ENCODE measurements around the gene PTPRN2. TPM values are rescaled to one million over a fixed set of nuclear protein-coding genes. Genes with fewer than 3 reads are reported as not detected.

PTPRN2 gene
- total and polyA plus RNA-seq, 2 donors (not counting 1 experiment from before 2014, with no cell fraction given): 0.54 to 1.2 TPM

GRCh38 chr7:157618091-157618726 lies 969.4 kb downstream of the PTPRN2 start:
- no peak for DNase-seq (ENCODE audit: low read depth in 2 of 2)
- Histone ChIP-seq H3K36me3 (ENCODE audit: control insufficient read depth, insufficient read depth, low read length) (no peaks in the 10 kb centered on the region), H4K20me1 (ENCODE audit: control insufficient read depth, extremely low read depth, insufficient read depth, low read length) (no peaks in the 10 kb centered on the region), H2AFZ (ENCODE audit: low read length) (no peak overlapping the region), H3K27me3 (ENCODE audit: control insufficient read depth, insufficient read depth, low read length) (no peaks in the 10 kb centered on the region), H3K9ac (ENCODE audit: insufficient read depth, low read length) (no peak overlapping the region), H3K4me3 (replicated peaks in 1 of 4; ENCODE audit: control extremely low read depth in 1 of 4, insufficient read depth in 1 of 4, low read depth in 3 of 4, low read length in 4 of 4) (no peak overlapping the region), H3K4me2 (ENCODE audit: extremely low read depth, insufficient read depth, low read length) (no peak overlapping the region), H3K27ac (ENCODE audit: insufficient read depth, low read length) (no peak overlapping the region), H3K79me2 (ENCODE audit: control insufficient read depth, insufficient read depth, low read length) (no peaks in the 10 kb centered on the region), H3K9me3 (ENCODE audit: control insufficient read depth, insufficient read depth, low read depth, low read length) (no peaks in the 10 kb centered on the region), H3K4me1 (ENCODE audit: control insufficient read depth, extremely low read depth, insufficient read depth, low read length) (no peaks in the 10 kb centered on the region)
- no peak for TF ChIP-seq EZH2 (IDR thresholded peaks at IDR 0.05; ENCODE audit: low read length, missing control alignments)

DNA sequence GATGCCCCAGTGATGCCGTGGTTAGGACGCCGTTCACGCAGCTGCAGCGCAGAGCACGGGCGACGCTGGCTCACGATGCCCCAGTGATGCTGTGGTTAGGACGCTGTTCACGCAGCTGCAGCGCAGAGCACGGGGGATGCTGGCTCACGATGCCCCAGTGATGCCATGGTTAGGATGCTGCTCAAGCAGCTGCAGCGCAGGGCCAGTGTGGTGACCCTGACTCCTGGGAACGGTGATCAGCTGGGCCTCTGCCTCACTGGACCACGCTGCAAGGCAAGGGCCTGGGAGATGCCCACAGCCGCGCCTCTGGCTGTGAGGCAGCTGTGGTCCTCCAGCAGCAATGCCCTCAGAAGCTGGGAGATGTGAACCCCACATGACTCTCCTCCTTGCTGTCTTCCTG lies 970.2 kb downstream of the PTPRN2 start:
- Histone ChIP-seq H3K27me3 (ENCODE audit: control insufficient read depth, insufficient read depth, low read length) (no peaks in the 10 kb centered on the region), H3K9me3 (ENCODE audit: control insufficient read depth, insufficient read depth, low read depth, low read length) (no peaks in the 10 kb centered on the region), H2AFZ (ENCODE audit: low read length) (no peak overlapping the region), H3K9ac (ENCODE audit: insufficient read depth, low read length) (no peak overlapping the region), H3K79me2 (ENCODE audit: control insufficient read depth, insufficient read depth, low read length) (no peaks in the 10 kb centered on the region), H3K4me2 (ENCODE audit: extremely low read depth, insufficient read depth, low read length) (no peak overlapping the region), H3K4me3 (replicated peaks in 1 of 4; ENCODE audit: control extremely low read depth in 1 of 4, insufficient read depth in 1 of 4, low read depth in 3 of 4, low read length in 4 of 4) (no peak overlapping the region), H4K20me1 (ENCODE audit: control insufficient read depth, extremely low read depth, insufficient read depth, low read length) (no peaks in the 10 kb centered on the region), H3K36me3 (ENCODE audit: control insufficient read depth, insufficient read depth, low read length) (no peaks in the 10 kb centered on the region), H3K27ac (ENCODE audit: insufficient read depth, low read length) (no peak overlapping the region), H3K4me1 (ENCODE audit: control insufficient read depth, extremely low read depth, insufficient read depth, low read length) (no peaks in the 10 kb centered on the region)
- TF ChIP-seq, protein P1, sequence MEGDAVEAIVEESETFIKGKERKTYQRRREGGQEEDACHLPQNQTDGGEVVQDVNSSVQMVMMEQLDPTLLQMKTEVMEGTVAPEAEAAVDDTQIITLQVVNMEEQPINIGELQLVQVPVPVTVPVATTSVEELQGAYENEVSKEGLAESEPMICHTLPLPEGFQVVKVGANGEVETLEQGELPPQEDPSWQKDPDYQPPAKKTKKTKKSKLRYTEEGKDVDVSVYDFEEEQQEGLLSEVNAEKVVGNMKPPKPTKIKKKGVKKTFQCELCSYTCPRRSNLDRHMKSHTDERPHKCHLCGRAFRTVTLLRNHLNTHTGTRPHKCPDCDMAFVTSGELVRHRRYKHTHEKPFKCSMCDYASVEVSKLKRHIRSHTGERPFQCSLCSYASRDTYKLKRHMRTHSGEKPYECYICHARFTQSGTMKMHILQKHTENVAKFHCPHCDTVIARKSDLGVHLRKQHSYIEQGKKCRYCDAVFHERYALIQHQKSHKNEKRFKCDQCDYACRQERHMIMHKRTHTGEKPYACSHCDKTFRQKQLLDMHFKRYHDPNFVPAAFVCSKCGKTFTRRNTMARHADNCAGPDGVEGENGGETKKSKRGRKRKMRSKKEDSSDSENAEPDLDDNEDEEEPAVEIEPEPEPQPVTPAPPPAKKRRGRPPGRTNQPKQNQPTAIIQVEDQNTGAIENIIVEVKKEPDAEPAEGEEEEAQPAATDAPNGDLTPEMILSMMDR (conservative IDR thresholded peaks at IDR 0.05 in 1 of 2, IDR thresholded peaks at IDR 0.05 in 1 of 2; ENCODE audit: low read depth in 1 of 2, low read length in 2 of 2): no peak
- DNase-seq (ENCODE audit: low read depth in 2 of 2): no peak

DNA sequence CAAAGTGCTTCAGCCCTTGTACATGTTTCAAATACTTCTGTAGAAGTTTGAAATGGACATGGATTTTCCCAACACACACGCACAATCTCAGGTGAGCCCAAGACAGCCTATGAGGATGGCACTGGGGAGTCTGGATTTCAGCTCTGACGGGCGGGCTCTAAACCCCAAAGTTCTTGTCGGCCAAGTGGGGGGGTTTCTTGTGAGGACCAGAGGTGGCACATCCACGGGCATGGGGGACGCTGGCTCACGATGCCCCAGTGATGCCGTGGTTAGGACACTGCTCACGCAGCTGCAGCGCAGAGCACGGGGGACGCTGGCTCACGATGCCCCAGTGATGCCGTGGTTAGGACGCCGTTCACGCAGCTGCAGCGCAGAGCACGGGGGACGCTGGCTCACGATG lies 970.7 kb downstream of the PTPRN2 start:
- Histone ChIP-seq H3K27me3 (ENCODE audit: control insufficient read depth, insufficient read depth, low read length) (no peaks in the 10 kb centered on the region), H3K27ac (ENCODE audit: insufficient read depth, low read length) (no peak overlapping the region), H3K4me2 (ENCODE audit: extremely low read depth, insufficient read depth, low read length) (no peak overlapping the region), H3K4me3 (replicated peaks in 1 of 4; ENCODE audit: control extremely low read depth in 1 of 4, insufficient read depth in 1 of 4, low read depth in 3 of 4, low read length in 4 of 4) (no peak overlapping the region), H4K20me1 (ENCODE audit: control insufficient read depth, extremely low read depth, insufficient read depth, low read length) (no peaks in the 10 kb centered on the region), H3K9me3 (ENCODE audit: control insufficient read depth, insufficient read depth, low read depth, low read length) (no peaks in the 10 kb centered on the region), H2AFZ (ENCODE audit: low read length) (no peak overlapping the region), H3K36me3 (ENCODE audit: control insufficient read depth, insufficient read depth, low read length) (no peaks in the 10 kb centered on the region), H3K9ac (ENCODE audit: insufficient read depth, low read length) (no peak overlapping the region), H3K4me1 (ENCODE audit: control insufficient read depth, extremely low read depth, insufficient read depth, low read length) (no peaks in the 10 kb centered on the region), H3K79me2 (ENCODE audit: control insufficient read depth, insufficient read depth, low read length) (no peaks in the 10 kb centered on the region)
- TF ChIP-seq, protein P1 (conservative IDR thresholded peaks at IDR 0.05 in 1 of 2, IDR thresholded peaks at IDR 0.05 in 1 of 2; ENCODE audit: low read depth in 1 of 2, low read length in 2 of 2): no peak
- TF ChIP-seq EZH2 (IDR thresholded peaks at IDR 0.05; ENCODE audit: low read length, missing control alignments): no peak
- DNase-seq (ENCODE audit: low read depth in 2 of 2): no peak

Data from fibroblast of lung (primary cell).